ENCODE data around the gene PRRC2B.

DNA sequence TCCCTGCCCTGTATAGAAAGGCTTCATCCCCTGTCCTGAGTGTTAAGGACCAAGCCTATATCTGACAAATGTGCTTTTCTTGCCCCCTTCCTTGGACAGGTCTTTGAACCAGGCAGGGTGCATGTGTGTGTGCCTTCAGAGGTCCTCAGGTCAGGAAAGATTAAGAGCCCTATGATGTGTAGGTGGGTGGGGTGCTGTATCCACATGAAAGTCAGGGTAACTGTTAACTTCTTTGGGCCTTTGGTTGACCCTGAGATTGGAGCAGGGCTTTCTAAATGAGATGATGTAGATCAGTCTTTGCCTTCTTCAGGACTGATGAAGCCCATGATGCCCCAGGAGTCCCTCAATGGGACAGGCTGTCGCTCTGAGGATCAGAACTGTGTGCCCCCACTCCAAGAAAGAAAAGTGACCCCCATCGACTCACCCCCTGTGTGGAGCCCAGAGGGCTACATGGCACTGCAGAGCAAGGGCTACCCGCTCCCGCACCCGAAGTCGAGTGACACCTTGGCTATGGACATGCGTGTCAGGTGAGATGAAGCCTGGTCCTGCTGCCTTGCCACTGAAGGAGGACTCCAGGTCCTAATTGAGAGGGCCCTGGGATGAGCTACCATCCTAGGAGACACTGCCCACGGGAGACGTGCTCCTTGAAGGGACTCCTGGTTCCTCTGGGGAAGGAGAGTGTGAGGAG is 79.5 kb downstream of the PRRC2B start:
- TF ChIP-seq, protein P1, sequence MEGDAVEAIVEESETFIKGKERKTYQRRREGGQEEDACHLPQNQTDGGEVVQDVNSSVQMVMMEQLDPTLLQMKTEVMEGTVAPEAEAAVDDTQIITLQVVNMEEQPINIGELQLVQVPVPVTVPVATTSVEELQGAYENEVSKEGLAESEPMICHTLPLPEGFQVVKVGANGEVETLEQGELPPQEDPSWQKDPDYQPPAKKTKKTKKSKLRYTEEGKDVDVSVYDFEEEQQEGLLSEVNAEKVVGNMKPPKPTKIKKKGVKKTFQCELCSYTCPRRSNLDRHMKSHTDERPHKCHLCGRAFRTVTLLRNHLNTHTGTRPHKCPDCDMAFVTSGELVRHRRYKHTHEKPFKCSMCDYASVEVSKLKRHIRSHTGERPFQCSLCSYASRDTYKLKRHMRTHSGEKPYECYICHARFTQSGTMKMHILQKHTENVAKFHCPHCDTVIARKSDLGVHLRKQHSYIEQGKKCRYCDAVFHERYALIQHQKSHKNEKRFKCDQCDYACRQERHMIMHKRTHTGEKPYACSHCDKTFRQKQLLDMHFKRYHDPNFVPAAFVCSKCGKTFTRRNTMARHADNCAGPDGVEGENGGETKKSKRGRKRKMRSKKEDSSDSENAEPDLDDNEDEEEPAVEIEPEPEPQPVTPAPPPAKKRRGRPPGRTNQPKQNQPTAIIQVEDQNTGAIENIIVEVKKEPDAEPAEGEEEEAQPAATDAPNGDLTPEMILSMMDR (IDR thresholded peaks at IDR 0.05; ENCODE audit: low read length): no peak
- no peak for TF ChIP-seq EZH2 (optimal IDR thresholded peaks at IDR 0.05; ENCODE audit: low read depth, low read length)
